ENCODE measurements around the gene PRKG1.

DNA sequence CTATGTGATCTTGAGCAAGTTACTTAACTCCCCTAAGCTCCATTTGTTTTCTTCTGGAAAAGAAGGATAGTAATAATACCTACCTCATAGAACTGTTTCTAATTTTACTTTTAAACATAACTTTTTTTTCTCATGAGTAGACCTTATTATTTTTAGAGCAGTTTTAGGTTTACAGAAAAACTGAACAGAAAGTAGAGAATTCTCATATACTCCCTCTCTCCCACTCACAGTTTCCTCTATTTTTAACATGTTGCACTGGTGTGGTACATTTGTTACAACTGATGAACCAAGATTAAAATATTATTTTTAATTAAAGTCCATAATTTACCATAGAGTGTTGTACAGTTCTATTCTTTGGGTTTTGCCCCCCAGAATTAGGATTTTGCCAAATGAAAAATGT lies 846.4 kb downstream of the PRKG1 start:
- TF ChIP-seq CTCF (conservative IDR thresholded peaks at IDR 0.05 in 1 of 2, IDR thresholded peaks at IDR 0.05 in 1 of 2; ENCODE audit: extremely low read depth in 1 of 2, insufficient read depth in 1 of 2, low read depth in 1 of 2, low read length in 2 of 2): no peak
- no peak for TF ChIP-seq EZH2 (IDR thresholded peaks at IDR 0.05; ENCODE audit: borderline replicate concordance, low read length)
